HG02885 (cell line): Measurements from ENCODE around the gene KRTAP12-1.
"Not testable (repeated sequence)": the region's sequence is repeated elsewhere in the genome, so short reads cannot be mapped to it uniquely, and the experiment has no call there.

Source experiments
- ATAC-seq: cut with Tn5 transposase; IDR thresholded peaks from one replicate; pipeline ENCODE4 v1.9.1; 2021; ENCODE audit warnings: mild to moderate bottlenecking; ENCODE audit not compliant: unreplicated experiment, poor library complexity

Gene KRTAP12-1

DNA sequence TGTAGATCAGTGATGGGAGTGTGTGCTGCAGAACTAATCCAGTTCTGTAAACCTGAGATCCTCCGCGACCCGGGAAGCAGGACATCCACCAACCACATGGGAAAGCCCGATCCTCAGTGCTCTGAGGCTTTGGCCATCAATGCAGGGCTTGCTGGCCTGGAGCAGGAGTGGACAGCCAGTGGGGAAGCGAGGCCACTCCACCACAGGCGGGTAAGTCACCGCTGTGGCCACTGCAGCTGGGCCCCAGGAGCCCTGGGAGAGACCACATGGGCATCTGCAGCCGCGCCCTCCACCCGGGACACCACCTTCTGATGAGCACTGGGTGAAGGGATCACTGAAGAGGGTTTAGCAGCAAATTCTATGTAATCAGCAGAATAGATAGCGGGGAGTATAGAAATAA lies 811 bp downstream of the KRTAP12-1 start:
- no peak for ATAC-seq

DNA sequence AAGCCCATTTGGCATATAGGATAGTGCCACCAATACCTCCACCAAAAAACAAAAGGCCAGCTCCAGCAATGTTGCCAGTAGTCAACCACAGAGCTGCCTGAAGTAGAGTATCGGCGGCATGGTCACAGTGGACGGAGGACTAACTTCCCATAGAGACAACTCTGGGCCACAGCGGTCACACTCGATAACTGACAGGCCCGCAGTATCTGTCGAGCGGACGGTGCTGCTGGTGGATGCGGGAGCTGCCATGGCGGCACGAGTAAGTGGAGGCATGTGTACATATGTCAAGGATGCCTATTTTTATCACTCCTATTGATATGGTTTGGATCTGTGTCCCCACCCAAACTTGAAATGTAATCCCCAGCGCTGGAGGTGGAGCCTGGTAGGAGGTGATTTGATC lies 4.1 kb downstream of the KRTAP12-1 start:
- no peak for ATAC-seq

DNA sequence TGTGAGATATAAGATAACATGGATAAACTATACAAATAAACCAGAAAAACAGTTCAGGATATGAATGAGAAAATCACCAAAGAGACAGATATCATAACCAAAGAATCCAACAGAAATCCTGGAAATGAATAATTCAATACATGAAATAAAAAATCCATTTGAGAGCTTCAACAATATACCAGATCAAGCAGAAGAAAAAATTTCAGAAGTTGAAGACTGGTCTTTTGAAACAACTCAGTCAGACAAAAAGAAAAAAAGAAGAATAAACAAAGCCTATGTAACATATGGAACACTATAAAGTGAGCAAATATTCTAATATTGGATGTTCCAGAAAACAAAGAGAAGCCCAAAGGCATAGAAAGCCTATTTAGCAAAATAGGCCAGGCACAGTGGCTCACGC lies 10.1 kb downstream of the KRTAP12-1 start:
- ATAC-seq: no peak

GRCh38 chr21:44670642-44671432 lies 11.1 kb downstream of the KRTAP12-1 start:
- ATAC-seq: no peak

DNA sequence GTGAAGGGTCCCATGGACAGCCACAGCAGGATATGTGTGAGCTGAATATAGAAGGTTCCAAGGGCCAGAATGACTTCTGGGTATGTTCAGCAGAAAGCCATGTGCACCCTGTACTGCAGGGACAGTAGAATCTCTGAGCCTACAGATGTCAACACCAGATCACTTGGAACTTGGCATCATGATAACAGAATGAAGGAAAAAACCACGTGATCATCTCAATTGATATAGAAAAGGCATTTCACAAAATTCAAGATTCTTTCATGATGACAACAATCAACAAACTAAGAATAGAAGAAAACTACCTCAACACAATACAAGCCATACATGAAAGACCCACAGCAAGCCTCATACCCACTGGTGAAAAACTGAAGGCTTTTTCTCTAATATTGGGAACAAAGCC lies 14.4 kb downstream of the KRTAP12-1 start:
- ATAC-seq: no peak

GRCh38 chr21:44666401-44667320 lies 15.3 kb downstream of the KRTAP12-1 start, which contains the start of gene KRTAP12-2:
Gene KRTAP12-2 (minus strand): TSS chr21:44666927. CDS start chr21:44666886, 41 bp downstream.
- no peak for ATAC-seq

DNA sequence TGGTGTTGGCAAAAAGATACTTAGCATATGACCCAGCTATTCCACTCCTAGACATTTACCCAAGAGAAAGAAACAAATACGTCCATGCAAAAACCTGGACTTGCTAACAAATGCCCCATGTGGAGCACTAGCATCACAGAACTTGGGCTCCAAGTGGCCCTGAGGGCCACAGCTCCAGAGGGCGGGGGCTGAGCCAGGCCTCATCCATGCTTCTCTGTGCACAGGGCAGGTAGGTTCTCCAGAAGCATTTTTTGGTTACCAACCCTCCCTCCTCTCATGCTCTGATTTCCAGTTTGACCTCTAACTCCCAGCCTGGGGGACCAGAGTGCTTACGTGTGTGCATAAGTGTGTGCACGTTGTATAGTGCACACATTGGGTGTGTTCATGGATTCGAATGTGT lies 17.3 kb downstream of the KRTAP12-1 start:
- no peak for ATAC-seq

DNA sequence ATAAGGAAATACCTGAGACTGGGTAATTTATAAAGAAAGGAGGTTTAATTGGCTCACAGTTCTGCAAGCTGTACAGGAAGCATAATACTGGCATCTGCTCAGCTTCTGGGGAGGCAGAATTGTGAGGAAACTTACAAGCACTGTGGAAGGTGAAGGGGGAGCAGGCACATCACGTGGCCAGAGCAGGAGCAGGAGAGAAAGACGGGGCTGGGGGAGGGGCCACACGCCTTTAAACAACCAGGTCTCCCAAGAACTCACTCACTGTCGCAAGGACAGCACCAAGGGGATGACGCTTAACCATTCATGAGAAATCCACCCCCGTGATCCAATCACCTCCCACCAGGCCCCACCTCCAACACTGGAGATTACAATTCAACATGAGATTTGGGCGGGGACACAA lies 20.4 kb downstream of the KRTAP12-1 start:
- ATAC-seq: not testable (repeated sequence)

- ATAC-seq: no peak
Measured at GRCh38 chr21:44658913-44659595, 22.9 kb downstream of the KRTAP12-1 start.

- ATAC-seq: no peak
Measured at GRCh38 chr21:44658541-44658910, 23.4 kb downstream of the KRTAP12-1 start.

DNA sequence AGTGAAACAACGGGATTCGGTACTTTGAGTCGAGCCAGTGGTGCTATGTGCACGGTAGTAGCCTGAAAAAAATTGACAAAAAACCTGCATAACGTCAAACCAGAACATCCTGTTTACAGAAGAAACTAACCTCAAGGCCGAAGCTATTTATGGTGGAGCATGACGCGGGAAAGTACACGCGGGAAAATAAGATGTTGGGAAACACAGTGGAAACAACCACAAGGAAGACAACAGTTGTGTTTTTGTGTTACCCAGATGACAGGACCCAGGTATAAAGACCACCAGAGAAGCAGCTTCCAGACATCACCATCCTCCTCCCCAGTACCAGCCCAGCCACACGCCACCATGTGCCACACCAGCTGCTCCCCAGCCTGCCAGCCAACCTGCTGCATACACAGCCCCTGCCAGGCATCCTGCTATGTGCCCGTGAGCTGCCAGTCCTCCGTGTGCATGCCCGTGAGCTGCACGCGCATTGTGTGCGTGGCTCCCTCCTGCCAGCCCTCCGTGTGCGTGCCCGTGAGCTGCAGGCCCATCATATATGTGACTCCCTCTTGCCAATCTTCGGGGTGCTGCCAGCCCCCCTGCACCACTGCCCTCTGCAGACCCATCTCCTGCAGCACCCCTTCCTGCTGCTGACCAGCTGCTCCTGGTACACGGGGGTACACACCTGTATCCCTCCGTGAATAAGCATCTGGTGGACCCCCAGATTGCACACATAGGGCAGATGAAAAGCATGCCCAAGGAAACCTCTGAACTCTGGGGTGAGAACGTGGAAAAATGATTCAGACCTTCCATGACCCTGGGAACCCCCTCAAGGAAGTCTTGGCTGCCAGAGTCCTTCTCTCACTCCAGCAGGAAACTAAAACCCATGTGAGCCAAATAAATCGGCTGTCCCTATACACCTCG lies 24.1 kb downstream of the KRTAP12-1 start, which contains the start of gene KRTAP12-3:
Gene KRTAP12-3 (plus strand): TSS at position 298 of the 906 bp plus-strand sequence. CDS start 48 bp downstream, at position 346.
- no peak for ATAC-seq

DNA sequence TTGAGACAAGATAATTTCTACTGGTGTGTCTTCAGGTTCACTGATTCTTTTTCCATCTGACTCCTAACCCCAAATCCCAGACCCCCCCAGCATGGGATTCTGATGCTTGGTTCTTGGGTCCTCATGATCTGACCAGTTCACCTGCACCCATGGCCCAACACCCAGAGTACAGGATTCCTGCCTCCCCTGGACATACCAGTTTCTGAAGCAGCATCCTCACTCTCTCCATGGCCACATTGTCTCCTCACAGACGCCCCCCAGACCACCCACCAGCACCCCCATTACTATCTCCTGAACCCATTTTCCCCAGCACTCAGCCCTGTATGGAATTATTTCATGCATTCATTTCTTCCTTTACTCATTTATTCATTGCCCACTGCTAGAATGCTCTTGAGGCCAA lies 25.1 kb downstream of the KRTAP12-1 start:
- ATAC-seq: no peak

DNA sequence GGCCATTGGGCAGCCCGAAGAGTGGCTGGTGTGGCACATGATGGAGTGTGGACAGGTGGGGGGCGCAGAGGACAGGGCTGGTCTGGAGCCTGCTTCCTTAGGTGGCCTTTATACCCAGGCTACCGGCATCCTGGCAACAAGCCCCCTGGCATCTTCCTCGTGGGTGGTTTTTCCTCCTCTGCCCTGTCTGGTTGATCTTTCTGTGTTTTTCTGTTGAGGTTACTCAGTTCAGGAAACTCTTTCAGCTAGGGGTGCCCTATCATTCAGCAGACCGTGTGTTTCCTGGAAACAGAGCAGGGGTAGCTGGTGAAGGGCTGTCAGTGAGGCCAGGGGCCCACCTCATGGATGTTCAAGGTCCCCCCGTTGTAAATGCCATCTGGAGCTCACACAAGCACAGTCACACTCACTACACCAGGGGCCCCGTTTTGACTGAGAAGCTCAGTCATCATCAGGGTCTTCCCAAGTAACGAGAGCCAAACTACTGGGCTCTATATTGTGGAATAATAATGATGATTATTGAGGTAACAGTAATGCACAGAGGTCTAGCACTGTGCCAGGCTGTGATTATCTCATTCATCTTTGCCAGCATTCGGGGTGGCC lies 27.3 kb downstream of the KRTAP12-1 start, which contains the start of gene KRTAP12-4:
Gene KRTAP12-4 (minus strand): TSS at position 84 of the 600 bp plus-strand sequence. CDS start 45 bp downstream, at position 39.
- ATAC-seq: no peak

DNA sequence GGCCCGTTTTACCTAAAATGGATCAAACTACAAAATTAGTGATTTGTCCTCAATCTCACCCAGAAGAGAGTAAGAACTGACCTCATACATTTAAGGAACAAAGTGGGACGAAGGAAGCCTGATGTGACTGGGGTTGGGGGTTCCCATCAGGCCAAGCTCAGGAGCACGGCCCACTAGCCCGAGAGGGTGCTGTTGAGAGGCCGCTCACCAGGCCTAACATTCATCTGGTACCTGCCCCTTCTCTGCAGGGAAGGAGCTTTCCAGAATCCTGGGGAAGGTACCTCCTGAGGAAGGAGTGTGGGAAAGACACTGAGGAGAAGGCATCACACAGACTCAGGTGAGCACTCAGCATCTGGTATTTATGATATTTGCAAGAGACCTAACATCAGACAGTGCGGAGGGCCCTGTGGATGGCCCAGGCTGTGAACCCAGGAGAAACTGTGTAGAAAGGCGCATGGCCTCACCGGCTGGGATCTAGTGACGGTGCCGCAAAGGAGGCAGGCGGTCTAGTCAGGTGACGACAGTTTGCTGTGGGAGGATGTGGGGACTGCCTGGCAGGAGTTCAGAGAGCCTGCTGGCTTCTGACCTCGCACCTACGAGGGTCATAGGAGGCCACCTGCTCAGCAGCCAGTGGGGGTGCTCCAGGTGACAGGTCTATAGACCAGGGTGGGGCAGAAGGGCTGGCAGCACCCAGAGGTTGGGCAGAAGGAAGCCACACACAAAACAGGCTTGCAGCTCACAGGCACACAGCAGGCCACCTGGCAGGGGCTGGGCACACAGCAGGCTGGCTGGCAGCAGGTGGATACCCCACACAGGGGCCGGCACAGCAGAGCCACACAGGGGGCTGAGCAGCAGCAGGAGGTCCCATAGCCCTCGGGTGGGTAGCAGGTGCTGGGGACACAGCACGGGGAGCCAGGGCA lies 28.0 kb downstream of the KRTAP12-1 start:
- no peak for ATAC-seq

DNA sequence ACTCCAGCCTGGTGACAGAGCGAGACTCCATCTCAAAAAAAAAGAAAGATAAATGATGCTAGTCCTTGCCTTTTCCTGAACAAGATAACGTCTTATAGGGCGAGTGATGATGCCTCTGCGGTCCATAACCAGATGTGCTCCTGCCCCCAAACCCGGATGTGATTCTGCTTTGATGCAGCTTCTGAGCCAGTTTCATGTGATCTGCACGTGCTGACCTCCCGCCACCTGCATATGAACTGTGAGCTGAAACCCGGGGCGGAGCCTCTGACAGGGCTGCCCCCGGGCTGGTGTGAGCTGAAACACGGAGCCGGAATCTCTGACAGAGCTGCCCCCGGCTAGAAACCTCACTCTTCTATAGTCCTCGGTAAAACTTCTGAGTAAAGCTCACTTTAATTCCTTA lies 28.8 kb downstream of the KRTAP12-1 start:
- ATAC-seq: no peak

DNA sequence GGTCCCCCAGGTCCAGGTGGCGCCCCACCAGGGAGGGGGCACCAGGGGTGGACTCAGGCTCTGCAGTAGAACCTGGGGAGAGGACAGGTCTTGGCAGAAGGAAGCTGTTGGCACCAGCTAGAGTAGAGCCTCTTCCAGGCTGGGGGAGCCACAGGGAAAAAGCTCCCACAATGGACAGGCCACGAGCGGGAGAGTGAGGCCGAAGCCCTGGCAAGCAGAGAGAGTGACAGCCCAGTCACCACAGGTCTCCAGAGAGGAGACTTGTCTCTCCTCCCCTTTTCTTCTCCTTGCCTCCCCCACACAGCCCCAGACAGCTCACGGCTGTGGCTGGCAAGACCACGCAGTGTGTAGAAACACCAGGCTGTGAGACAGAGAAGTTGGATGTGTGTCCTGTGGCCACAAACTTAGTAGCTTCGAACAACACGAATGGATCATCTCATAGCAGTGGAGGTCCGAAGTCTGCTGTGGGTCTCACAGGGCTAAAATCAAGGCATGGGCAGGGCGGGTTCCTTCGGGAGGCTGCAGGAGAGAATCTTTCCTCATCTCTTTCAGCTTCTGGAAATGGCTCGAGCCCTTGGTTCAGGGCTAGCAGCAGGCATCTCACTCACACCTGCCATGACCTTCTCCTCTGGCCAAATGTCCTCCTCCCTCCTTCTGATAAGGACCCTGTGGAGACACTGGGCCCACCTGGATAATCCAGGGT lies 30.8 kb downstream of the KRTAP12-1 start:
- ATAC-seq: no peak

DNA sequence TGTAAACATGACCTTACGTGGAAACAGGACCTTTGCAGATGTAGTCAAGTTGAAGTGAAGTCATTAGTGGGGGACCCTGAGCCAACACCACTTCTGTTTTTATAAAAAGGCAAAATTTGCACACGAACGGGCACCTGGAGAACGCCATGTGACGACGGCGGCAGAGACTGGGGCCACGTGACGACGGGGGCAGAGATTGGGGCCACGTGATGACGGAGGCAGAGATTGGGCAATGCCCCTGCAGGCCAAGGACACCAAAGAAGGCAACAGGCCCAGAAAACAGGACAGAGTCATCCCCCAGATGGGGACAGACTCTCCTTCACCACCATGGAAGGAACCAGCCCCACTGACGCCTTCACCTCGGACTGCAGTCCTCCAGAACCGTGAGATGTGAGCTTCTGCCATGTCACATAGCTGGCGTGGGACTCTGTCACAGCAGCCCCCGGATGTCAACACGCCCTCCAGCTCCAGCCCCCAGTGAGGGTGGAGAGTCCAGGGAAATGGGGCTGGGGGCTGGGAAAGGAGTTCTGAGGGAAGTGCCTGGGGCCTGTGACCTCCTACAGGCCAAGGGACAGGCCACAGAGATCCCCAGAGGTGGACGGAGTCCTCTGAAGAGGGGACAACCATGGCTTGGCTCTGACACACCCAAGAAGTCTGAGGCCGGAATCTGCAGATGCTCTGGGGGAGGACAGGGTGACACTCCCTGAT lies 31.5 kb downstream of the KRTAP12-1 start:
- no peak for ATAC-seq
